ENCODE results near the gene TSPEAR. TPM values are rescaled to one million over a fixed set of nuclear protein-coding genes. Genes with fewer than 3 reads are reported as not detected.
A peak's percentile ranks its signal among the peaks of the same experiment; 100 is the strongest.

TSPEAR gene
- total and polyA plus RNA-seq, 2 donors (not counting 1 experiment from before 2014, with no cell fraction given) = not detected

GRCh38 chr21:44738621-44739020 is 27.2 kb upstream of the TSPEAR start:
- Histone ChIP-seq H4K20me1 (ENCODE audit: control insufficient read depth, insufficient read depth, low read length, poor library complexity, severe bottlenecking) (no peaks in the 10 kb centered on the region), H3K36me3 (replicated peaks in 1 of 2; ENCODE audit: control extremely low read depth in 1 of 2, control insufficient read depth in 1 of 2, extremely low read depth in 1 of 2, insufficient read depth in 2 of 2, low read length in 1 of 2) (no peaks in the 10 kb centered on the region), H3K4me2 (replicated peaks; ENCODE audit: low read depth, low read length, poor library complexity, severe bottlenecking) (no peak overlapping the region), H3K9ac (ENCODE audit: low read length) (no peak overlapping the region), H3K27me3 (replicated peaks in 1 of 4; ENCODE audit: control extremely low read depth in 1 of 4, control insufficient read depth in 3 of 4, insufficient read depth in 4 of 4, low read length in 3 of 4) (peaks cover 0 to 6% (median 0%) of the 10 kb centered on the region in 4 experiments), H3K79me2 (ENCODE audit: control insufficient read depth, insufficient read depth, low read length) (no peaks in the 10 kb centered on the region), H3K9me3 (ENCODE audit: control extremely low read depth in 1 of 3, control insufficient read depth in 2 of 3, insufficient read depth in 1 of 3, low read length in 2 of 3) (peaks cover 5 to 59% (median 22%) of the 10 kb centered on the region in 3 donors), H3K27ac (ENCODE audit: low read length in 2 of 2) (no peak overlapping the region), H3K4me1 (ENCODE audit: control insufficient read depth in 2 of 2, insufficient read depth in 2 of 2, low read length in 2 of 2) (no peaks in the 10 kb centered on the region), H3K4me3 (ENCODE audit: control extremely low read depth in 1 of 5, extremely low read depth in 1 of 5, insufficient read depth in 1 of 5, low read depth in 2 of 5, low read length in 4 of 5) (no peak overlapping the region), H2AFZ (ENCODE audit: insufficient read depth, low read depth, low read length, poor library complexity, severe bottlenecking) (no peak overlapping the region)
- ATAC-seq (ENCODE audit: low read depth) (no peak), DNase-seq (no peak)
- WGBS (ENCODE audit: insufficient coverage) = 100% methylated on average over 3 of the region's 3 CpGs
- no peaks in the 10 kb centered on the region for H3K4me1 Mint-ChIP-seq
- POLR2A ChIA-PET = no interaction called here
- no peak overlapping the region for H3K27ac Mint-ChIP-seq
- H3K4me3 Mint-ChIP-seq = no peak overlapping the region
- TF ChIP-seq CTCF (IDR thresholded peaks at IDR 0.05) = no peak
- TF ChIP-seq EZH2 (IDR thresholded peaks at IDR 0.05; ENCODE audit: borderline replicate concordance, insufficient read depth, low read depth, low read length, poor library complexity, severe bottlenecking) = no peak
- peaks cover 12% of the 10 kb centered on the region for H3K27me3 Mint-ChIP-seq
- no peaks in the 10 kb centered on the region for H3K9me3 Mint-ChIP-seq (ENCODE audit: insufficient read depth)
- CTCF ChIA-PET = no interaction called here
- intact Hi-C loops (cut with micrococcal nuclease) = no loop called here

GRCh38 chr21:44737706-44738354 is 26.5 kb upstream of the TSPEAR start:
- H3K4me3 Mint-ChIP-seq = no peak overlapping the region
- Histone ChIP-seq H3K79me2 (ENCODE audit: control insufficient read depth, insufficient read depth, low read length) (no peaks in the 10 kb centered on the region), H3K27me3 (replicated peaks in 1 of 4; ENCODE audit: control extremely low read depth in 1 of 4, control insufficient read depth in 3 of 4, insufficient read depth in 4 of 4, low read length in 3 of 4) (peaks cover 0 to 6% (median 0%) of the 10 kb centered on the region in 4 experiments), H3K4me3 (ENCODE audit: control extremely low read depth in 1 of 5, extremely low read depth in 1 of 5, insufficient read depth in 1 of 5, low read depth in 2 of 5, low read length in 4 of 5) (no peak overlapping the region), H3K36me3 (replicated peaks in 1 of 2; ENCODE audit: control extremely low read depth in 1 of 2, control insufficient read depth in 1 of 2, extremely low read depth in 1 of 2, insufficient read depth in 2 of 2, low read length in 1 of 2) (no peaks in the 10 kb centered on the region), H2AFZ (ENCODE audit: insufficient read depth, low read depth, low read length, poor library complexity, severe bottlenecking) (no peak overlapping the region), H3K4me2 (replicated peaks; ENCODE audit: low read depth, low read length, poor library complexity, severe bottlenecking) (no peak overlapping the region), H4K20me1 (ENCODE audit: control insufficient read depth, insufficient read depth, low read length, poor library complexity, severe bottlenecking) (no peaks in the 10 kb centered on the region), H3K9me3 (ENCODE audit: control extremely low read depth in 1 of 3, control insufficient read depth in 2 of 3, insufficient read depth in 1 of 3, low read length in 2 of 3) (peaks cover 5 to 62% (median 22%) of the 10 kb centered on the region in 3 donors), H3K4me1 (ENCODE audit: control insufficient read depth in 2 of 2, insufficient read depth in 2 of 2, low read length in 2 of 2) (no peaks in the 10 kb centered on the region), H3K27ac (ENCODE audit: low read length in 2 of 2) (no peak overlapping the region), H3K9ac (ENCODE audit: low read length) (no peak overlapping the region)
- CTCF ChIA-PET = no interaction called here
- H3K9me3 Mint-ChIP-seq (ENCODE audit: insufficient read depth) = no peaks in the 10 kb centered on the region
- TF ChIP-seq CTCF (IDR thresholded peaks at IDR 0.05) (no peak), EZH2 (IDR thresholded peaks at IDR 0.05; ENCODE audit: borderline replicate concordance, insufficient read depth, low read depth, low read length, poor library complexity, severe bottlenecking) (no peak)
- no peak overlapping the region for H3K27ac Mint-ChIP-seq
- intact Hi-C loops (cut with micrococcal nuclease) = no loop called here
- POLR2A ChIA-PET = no interaction called here
- no peaks in the 10 kb centered on the region for H3K4me1 Mint-ChIP-seq
- peak; percentile 21 for DNase-seq
- ATAC-seq (ENCODE audit: low read depth) = no peak
- 76% methylated on average over 3 of the region's 3 CpGs for WGBS (ENCODE audit: insufficient coverage)
- H3K27me3 Mint-ChIP-seq = peaks cover 12% of the 10 kb centered on the region

Data from B cell (primary cell).